ENCODE data around the gene PRELID2. TPM values are rescaled to one million over a fixed set of nuclear protein-coding genes. Genes with fewer than 3 reads are reported as not detected.

The PRELID2 gene
- total RNA-seq, 1 experiment from 2014 or later = 26.0 TPM

GRCh38 chr5:145863003-145863402 lies 27.9 kb upstream of the PRELID2 start:
- H3K36me3 Mint-ChIP-seq (ENCODE audit: insufficient read depth, unreplicated experiment) = no peaks in the 10 kb centered on the region
- ChIA-PET POLR2A (no interaction called here), CTCF (no interaction called here)
- H3K4me3 ChIP-seq (ENCODE audit: low read depth, low read length) = no peak overlapping the region
- no TSS peak for BruUV-seq (replicated peaks)
- H3K36me3 ChIP-seq (ENCODE audit: control insufficient read depth, insufficient read depth, low read length) = no peaks in the 10 kb centered on the region
- TF ChIP-seq CTCF (IDR thresholded peaks at IDR 0.05; ENCODE audit: insufficient read depth in 1 of 2, low read depth in 1 of 2, low read length in 1 of 2, severe bottlenecking in 1 of 2, unreplicated experiment in 1 of 2) = no peak
- peaks cover 16% of the 10 kb centered on the region for H3K4me1 Mint-ChIP-seq (ENCODE audit: low read depth, unreplicated experiment)
- H3K27ac Mint-ChIP-seq (ENCODE audit: unreplicated experiment) = no peak overlapping the region
- no peak for DNase-seq
- intact Hi-C loops (cut with micrococcal nuclease; ENCODE audit: unreplicated experiment) = no loop called here
- peaks cover 10% of the 10 kb centered on the region for H3K4me1 ChIP-seq
- H3K9me3 Mint-ChIP-seq (ENCODE audit: unreplicated experiment) = no peaks in the 10 kb centered on the region
- no peaks in the 10 kb centered on the region for H3K27me3 ChIP-seq (replicated peaks; ENCODE audit: control insufficient read depth, insufficient read depth, low read length)
- no peaks in the 10 kb centered on the region for H3K27me3 Mint-ChIP-seq (ENCODE audit: insufficient read depth, unreplicated experiment)
- no peaks in the 10 kb centered on the region for H3K9me3 ChIP-seq
- no peak overlapping the region for H3K4me3 Mint-ChIP-seq (ENCODE audit: unreplicated experiment)

- Histone ChIP-seq H3K4me3 (ENCODE audit: low read depth, low read length) (no peak overlapping the region), H3K36me3 (ENCODE audit: control insufficient read depth, insufficient read depth, low read length) (no peaks in the 10 kb centered on the region), H3K27me3 (replicated peaks; ENCODE audit: control insufficient read depth, insufficient read depth, low read length) (no peaks in the 10 kb centered on the region), H3K9me3 (no peaks in the 10 kb centered on the region), H3K4me1 (peaks cover 23% of the 10 kb centered on the region)
- Mint-ChIP-seq H3K4me1 (ENCODE audit: low read depth, unreplicated experiment) (peaks cover 19% of the 10 kb centered on the region), H3K36me3 (ENCODE audit: insufficient read depth, unreplicated experiment) (no peaks in the 10 kb centered on the region), H3K9me3 (ENCODE audit: unreplicated experiment) (no peaks in the 10 kb centered on the region), H3K27me3 (ENCODE audit: insufficient read depth, unreplicated experiment) (no peaks in the 10 kb centered on the region), H3K27ac (ENCODE audit: unreplicated experiment) (no peak overlapping the region), H3K4me3 (ENCODE audit: unreplicated experiment) (no peak overlapping the region)
- DNase-seq = peak in 1 of 2 experiments; percentile 8
- intact Hi-C loops (cut with micrococcal nuclease; ENCODE audit: unreplicated experiment) = no loop called here
- CTCF ChIA-PET = no interaction called here
- POLR2A ChIA-PET = no interaction called here
- BruUV-seq (replicated peaks) = no TSS peak
- peak; percentile 38 to 41 for TF ChIP-seq CTCF (IDR thresholded peaks at IDR 0.05; ENCODE audit: insufficient read depth in 1 of 2, low read depth in 1 of 2, low read length in 1 of 2, severe bottlenecking in 1 of 2, unreplicated experiment in 1 of 2)
Observed at GRCh38 chr5:145859897-145860296, 24.8 kb upstream of the PRELID2 start.

- ChIA-PET CTCF (interaction anchor here (0.7 kb wide), 1 partner anchor 35 kb away, joined by 3 read pairs; no protein-coding TSS in a partner anchor), POLR2A (no interaction called here)
- Histone ChIP-seq H3K4me3 (ENCODE audit: low read depth, low read length) (no peak overlapping the region), H3K27me3 (replicated peaks; ENCODE audit: control insufficient read depth, insufficient read depth, low read length) (no peaks in the 10 kb centered on the region), H3K9me3 (no peaks in the 10 kb centered on the region), H3K4me1 (peaks cover 28% of the 10 kb centered on the region), H3K36me3 (ENCODE audit: control insufficient read depth, insufficient read depth, low read length) (no peaks in the 10 kb centered on the region)
- no peak overlapping the region for H3K4me3 Mint-ChIP-seq (ENCODE audit: unreplicated experiment)
- intact Hi-C loops (cut with micrococcal nuclease; ENCODE audit: unreplicated experiment) = no loop called here
- no peaks in the 10 kb centered on the region for H3K27me3 Mint-ChIP-seq (ENCODE audit: insufficient read depth, unreplicated experiment)
- no peak for TF ChIP-seq CTCF (IDR thresholded peaks at IDR 0.05; ENCODE audit: insufficient read depth in 1 of 2, low read depth in 1 of 2, low read length in 1 of 2, severe bottlenecking in 1 of 2, unreplicated experiment in 1 of 2)
- H3K36me3 Mint-ChIP-seq (ENCODE audit: insufficient read depth, unreplicated experiment) = no peaks in the 10 kb centered on the region
- BruUV-seq (replicated peaks) = no TSS peak
- peaks cover 24% of the 10 kb centered on the region for H3K4me1 Mint-ChIP-seq (ENCODE audit: low read depth, unreplicated experiment)
- H3K27ac Mint-ChIP-seq (ENCODE audit: unreplicated experiment) = no peak overlapping the region
- DNase-seq = no peak
- no peaks in the 10 kb centered on the region for H3K9me3 Mint-ChIP-seq (ENCODE audit: unreplicated experiment)
Observed at GRCh38 chr5:145859453-145859852, 24.3 kb upstream of the PRELID2 start.

Measured in Caco-2 (cell line).